Measurements from ENCODE around the gene DNAJC5.
A peak's percentile ranks its signal among the peaks of the same experiment; 100 is the strongest.
"Not testable (repeated sequence)": the region's sequence is repeated elsewhere in the genome, so short reads cannot be mapped to it uniquely, and the experiment has no call there.

The DNAJC5 gene

GRCh38 chr20:63863021-63863797 is 31.7 kb upstream of the DNAJC5 start:
- DNase-seq (ENCODE audit: low read depth), result no peak
- H3K4me3 ChIP-seq (ENCODE audit: low read depth, low read length), result peak overlapping the region; percentile 95
- TF ChIP-seq, protein P1, sequence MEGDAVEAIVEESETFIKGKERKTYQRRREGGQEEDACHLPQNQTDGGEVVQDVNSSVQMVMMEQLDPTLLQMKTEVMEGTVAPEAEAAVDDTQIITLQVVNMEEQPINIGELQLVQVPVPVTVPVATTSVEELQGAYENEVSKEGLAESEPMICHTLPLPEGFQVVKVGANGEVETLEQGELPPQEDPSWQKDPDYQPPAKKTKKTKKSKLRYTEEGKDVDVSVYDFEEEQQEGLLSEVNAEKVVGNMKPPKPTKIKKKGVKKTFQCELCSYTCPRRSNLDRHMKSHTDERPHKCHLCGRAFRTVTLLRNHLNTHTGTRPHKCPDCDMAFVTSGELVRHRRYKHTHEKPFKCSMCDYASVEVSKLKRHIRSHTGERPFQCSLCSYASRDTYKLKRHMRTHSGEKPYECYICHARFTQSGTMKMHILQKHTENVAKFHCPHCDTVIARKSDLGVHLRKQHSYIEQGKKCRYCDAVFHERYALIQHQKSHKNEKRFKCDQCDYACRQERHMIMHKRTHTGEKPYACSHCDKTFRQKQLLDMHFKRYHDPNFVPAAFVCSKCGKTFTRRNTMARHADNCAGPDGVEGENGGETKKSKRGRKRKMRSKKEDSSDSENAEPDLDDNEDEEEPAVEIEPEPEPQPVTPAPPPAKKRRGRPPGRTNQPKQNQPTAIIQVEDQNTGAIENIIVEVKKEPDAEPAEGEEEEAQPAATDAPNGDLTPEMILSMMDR (conservative IDR thresholded peaks at IDR 0.05; ENCODE audit: low read depth, low read length), result no peak

DNA sequence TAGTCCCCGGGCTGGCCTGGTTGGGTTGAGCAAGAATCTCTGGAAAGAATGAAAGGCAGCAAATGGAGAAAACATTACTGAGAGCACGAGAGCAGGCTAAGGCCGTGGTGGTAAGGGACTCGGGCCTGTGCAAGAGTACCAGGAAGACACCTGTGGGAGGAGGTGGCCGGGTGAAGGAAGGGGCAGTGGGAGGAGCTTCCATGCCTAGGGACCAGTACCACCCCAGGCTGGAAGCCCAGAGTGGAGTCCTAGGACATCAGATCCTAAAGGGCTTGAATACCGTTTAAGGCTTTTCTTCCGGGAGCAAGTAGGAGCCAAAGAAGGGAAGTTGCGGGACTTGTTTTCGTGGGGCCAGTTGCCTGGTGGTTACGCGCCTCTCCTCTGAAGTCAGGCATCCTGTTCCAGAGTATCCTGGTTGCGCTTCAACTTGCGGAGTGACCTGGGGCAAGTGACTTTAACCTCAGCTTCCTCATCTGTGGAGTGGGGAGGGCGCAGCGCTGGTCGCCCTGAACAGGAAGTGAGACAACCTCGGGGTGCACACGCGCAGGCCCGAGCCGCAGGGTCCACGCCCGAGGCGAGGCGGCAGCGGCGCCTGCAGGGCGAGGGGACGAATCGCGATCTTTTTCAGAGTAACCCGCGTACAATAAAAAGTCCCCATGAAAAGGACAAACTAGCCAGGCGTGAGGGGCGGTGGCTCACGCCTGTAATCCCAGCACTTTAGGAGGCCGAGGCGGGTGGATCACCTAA is 31.0 kb upstream of the DNAJC5 start:
- peak overlapping the region; percentile 95 for H3K4me3 ChIP-seq (ENCODE audit: low read depth, low read length)
- DNase-seq (ENCODE audit: low read depth), result peak; percentile 85
- TF ChIP-seq, protein P1 (conservative IDR thresholded peaks at IDR 0.05; ENCODE audit: low read depth, low read length), result peak; percentile 71

GRCh38 chr20:63864545-63864977 is 30.4 kb upstream of the DNAJC5 start:
- DNase-seq (ENCODE audit: low read depth), result no peak
- TF ChIP-seq, protein P1 (conservative IDR thresholded peaks at IDR 0.05; ENCODE audit: low read depth, low read length), result no peak

DNA sequence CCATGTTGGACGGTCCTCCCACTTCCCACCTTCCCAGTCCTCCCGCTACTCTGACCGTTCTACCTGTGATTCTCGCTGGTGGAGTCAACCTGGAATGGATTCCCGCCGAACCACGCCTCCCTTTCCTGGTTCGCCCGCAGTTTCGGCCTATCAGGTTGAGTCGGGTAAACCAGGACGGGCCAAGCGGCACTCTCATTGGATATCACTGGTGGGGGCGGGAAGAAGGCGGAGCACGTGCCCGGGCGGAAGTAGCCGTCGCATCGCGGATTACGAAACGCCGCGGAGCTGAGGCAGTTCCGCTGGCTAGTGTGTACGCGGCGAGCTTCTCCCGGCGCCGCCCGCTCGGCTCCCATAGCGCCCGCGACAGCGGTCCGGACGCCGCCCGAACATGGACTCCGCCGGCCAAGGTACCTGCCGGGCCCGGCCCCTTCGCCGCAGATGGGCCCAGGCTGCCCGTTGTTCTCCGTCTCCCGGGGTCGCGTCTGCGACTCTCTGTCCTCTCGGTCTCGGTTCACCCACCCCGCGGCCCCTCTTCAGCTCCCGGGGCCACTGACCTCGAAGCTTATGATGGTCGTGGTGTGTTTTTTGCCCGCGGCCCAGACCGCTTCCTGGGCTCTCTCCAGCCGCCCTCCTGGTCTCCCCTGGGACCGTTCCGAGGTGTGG is 29.8 kb upstream of the DNAJC5 start, which contains the start of gene TPD52L2:
Gene TPD52L2, plus strand, starts transcription at position 293 of the 663 bp plus-strand sequence. Its CDS starts 96 bp downstream, at position 389.
- DNase-seq (ENCODE audit: low read depth), result peak; percentile 99
- TF ChIP-seq, protein P1 (conservative IDR thresholded peaks at IDR 0.05; ENCODE audit: low read depth, low read length), result no peak
- peak within 1 kb of the TSS; percentile 95 for H3K4me3 ChIP-seq (ENCODE audit: low read depth, low read length)

More at GRCh38 chr20:63864545-63864977, 30.4 kb upstream of the DNAJC5 start:
- H3K4me3 ChIP-seq (ENCODE audit: low read depth, low read length), result peak overlapping the region; percentile 95

DNA sequence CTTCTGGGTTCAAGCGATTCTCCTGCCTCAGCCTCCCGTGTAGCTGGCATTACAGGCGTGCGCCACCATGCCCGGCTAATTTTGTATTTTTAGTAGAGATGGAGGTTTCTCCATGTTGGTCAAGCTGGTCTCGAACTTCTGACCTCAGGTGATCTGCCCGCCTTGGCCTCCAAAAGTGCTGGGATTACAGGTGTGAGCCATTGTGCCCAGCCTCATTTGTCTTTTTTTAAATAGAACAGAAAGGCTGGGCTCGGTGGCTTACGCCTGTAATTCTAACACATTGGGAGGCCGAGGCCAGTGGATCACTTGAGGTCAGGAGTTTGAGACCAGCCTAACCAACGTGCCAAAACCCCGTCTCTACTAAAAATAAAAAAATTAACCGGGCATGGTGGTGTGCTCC is 27.9 kb upstream of the DNAJC5 start:
- not testable (repeated sequence) for DNase-seq (ENCODE audit: low read depth); H3K4me3 ChIP-seq (ENCODE audit: low read depth, low read length)

GRCh38 chr20:63868264-63868663 is 26.7 kb upstream of the DNAJC5 start:
- TF ChIP-seq, protein P1 (conservative IDR thresholded peaks at IDR 0.05; ENCODE audit: low read depth, low read length), result no peak
- H3K4me3 ChIP-seq (ENCODE audit: low read depth, low read length), result no peak overlapping the region
- no peak for DNase-seq (ENCODE audit: low read depth)

DNA sequence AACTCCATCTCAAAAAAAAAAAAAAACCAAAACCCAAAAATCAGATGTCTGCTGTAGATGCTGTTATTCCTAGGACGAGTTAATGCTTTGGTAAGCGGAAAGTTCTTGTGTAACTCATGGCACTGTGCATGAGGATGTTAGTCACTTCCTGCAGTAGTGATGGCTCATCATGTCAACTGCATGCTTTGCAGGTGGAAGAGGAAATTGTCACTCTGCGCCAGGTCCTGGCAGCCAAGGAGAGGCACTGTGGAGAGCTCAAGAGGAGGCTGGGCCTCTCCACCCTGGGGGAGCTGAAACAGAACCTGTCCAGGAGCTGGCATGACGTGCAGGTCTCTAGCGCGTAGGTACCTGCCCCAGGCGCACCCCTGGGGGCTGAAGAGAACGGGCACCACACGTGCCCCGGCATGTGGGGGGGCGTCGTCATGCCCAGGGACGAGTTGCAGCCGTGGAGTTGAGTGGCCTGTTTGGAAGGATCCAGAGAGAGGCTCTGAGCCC is 21.4 kb upstream of the DNAJC5 start:
- peak; percentile 93 for DNase-seq (ENCODE audit: low read depth)
- TF ChIP-seq, protein P1 (conservative IDR thresholded peaks at IDR 0.05; ENCODE audit: low read depth, low read length), result no peak
- no peak overlapping the region for H3K4me3 ChIP-seq (ENCODE audit: low read depth, low read length)

- H3K4me3 ChIP-seq (ENCODE audit: low read depth, low read length), result not testable (repeated sequence)
- DNase-seq (ENCODE audit: low read depth), result peak; percentile 39
Measured at GRCh38 chr20:63874241-63874640, 20.7 kb upstream of the DNAJC5 start.
